ENCODE results near the gene ARSB. TPM values are rescaled to one million over a fixed set of nuclear protein-coding genes. Genes with fewer than 3 reads are reported as not detected.

The ARSB gene
- total RNA-seq, 2 experiments from 2014 or later: 9.2 TPM

DNA sequence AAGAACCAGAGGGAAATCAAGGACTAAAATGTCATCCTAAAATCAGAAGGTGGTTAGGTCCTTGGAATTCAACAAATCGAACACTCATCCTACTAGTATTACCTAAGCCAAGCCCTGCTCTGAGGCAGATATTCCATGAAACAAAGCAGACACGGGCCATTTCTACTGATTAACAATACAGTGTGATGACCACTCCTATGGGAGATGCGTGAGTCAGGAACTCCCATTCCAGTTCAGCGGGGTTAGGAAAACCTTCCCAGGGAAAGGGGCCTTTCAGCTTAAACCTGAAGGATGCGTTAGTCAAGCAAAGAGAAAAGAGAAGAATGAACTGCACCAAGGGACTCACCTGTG, 218.7 kb downstream of the ARSB start:
- CTCF ChIA-PET (ENCODE audit: unreplicated experiment): no interaction called here
- no TSS peak for BruUV-seq (replicated peaks)

DNA sequence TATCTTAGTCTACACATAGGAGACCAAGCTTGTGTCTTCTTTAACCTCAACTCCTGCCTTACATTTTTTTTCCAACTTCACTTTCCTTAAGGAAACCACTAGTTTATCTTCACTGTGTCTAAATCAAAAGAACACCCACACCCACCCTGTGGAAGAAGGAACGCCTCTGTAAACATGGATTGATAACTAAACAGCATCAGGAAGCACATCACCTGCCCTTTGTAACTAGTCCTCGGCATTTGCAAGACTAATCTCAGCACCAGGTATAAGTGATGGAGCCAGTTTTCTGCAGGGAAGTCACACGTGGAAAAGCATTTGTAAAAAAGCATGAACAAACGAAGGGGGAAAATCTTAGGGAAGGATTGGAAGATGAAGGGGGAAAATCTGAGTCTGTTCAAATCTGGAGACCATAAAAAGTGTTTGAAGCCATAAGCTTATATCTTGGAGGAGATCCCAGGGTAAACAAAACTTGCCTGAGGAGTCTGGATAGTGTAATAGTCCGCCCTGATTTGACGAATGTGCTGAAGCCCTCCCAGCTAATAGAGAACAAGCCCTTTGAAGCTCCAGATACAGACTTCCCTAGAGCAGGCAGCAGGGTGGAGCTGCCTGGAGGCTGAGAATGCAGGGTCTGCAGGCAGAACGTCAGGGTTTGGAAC, 219.2 kb downstream of the ARSB start:
- H3K9me2 ChIP-seq (ENCODE audit: insufficient read depth, low read length): no peaks in the 10 kb centered on the region
- H3K4me2 ChIP-seq (ENCODE audit: low read length): no peak overlapping the region
- H4K20me1 ChIP-seq (ENCODE audit: insufficient read depth, low read length): no peaks in the 10 kb centered on the region
- peaks cover 85% of the 10 kb centered on the region for H3K4me1 ChIP-seq (ENCODE audit: insufficient read depth, low read length, poor library complexity, severe bottlenecking)
- H3K36me3 ChIP-seq (ENCODE audit: insufficient read depth, low read length): no peaks in the 10 kb centered on the region
- no TSS peak for BruUV-seq (replicated peaks)
- H3K27ac ChIP-seq (ENCODE audit: low read depth, low read length, poor library complexity, severe bottlenecking): no peak overlapping the region
- ChIA-PET CTCF (ENCODE audit: unreplicated experiment) (no interaction called here), POLR2A (interaction anchor here (0.6 to 2.5 kb wide), 5 partner anchors 8 to 1486 kb away, joined by 3 to 9 read pairs (median 3); no protein-coding TSS in a partner anchor)
- intact Hi-C loops (cut with micrococcal nuclease; ENCODE audit: unreplicated experiment): no loop called here
- no peak for DNase-seq (ENCODE audit: low spot score)
- no peaks in the 10 kb centered on the region for H3K9me3 ChIP-seq (ENCODE audit: low read length)
- TF ChIP-seq, protein P1, sequence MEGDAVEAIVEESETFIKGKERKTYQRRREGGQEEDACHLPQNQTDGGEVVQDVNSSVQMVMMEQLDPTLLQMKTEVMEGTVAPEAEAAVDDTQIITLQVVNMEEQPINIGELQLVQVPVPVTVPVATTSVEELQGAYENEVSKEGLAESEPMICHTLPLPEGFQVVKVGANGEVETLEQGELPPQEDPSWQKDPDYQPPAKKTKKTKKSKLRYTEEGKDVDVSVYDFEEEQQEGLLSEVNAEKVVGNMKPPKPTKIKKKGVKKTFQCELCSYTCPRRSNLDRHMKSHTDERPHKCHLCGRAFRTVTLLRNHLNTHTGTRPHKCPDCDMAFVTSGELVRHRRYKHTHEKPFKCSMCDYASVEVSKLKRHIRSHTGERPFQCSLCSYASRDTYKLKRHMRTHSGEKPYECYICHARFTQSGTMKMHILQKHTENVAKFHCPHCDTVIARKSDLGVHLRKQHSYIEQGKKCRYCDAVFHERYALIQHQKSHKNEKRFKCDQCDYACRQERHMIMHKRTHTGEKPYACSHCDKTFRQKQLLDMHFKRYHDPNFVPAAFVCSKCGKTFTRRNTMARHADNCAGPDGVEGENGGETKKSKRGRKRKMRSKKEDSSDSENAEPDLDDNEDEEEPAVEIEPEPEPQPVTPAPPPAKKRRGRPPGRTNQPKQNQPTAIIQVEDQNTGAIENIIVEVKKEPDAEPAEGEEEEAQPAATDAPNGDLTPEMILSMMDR (conservative IDR thresholded peaks at IDR 0.05; ENCODE audit: low read length): no peak
- TF ChIP-seq EZH2phosphoT487 (IDR thresholded peaks at IDR 0.05; ENCODE audit: borderline replicate concordance, low read depth, low read length): no peak
- H2AFZ ChIP-seq (ENCODE audit: low read length): peak overlapping the region; percentile 37; the same call in 1 of the 2 replicates
- H3K4me3 ChIP-seq (ENCODE audit: low read depth, low read length, poor library complexity, severe bottlenecking): no peak overlapping the region
- H3K79me2 ChIP-seq (ENCODE audit: insufficient read depth, low read depth, low read length): no peaks in the 10 kb centered on the region

More for the DNA sequence above, 218.7 kb downstream of the ARSB start:
- peaks cover 84% of the 10 kb centered on the region for H3K4me1 ChIP-seq (ENCODE audit: insufficient read depth, low read length, poor library complexity, severe bottlenecking)
- no peak overlapping the region for H3K27ac ChIP-seq (ENCODE audit: low read depth, low read length, poor library complexity, severe bottlenecking)
- TF ChIP-seq EZH2phosphoT487 (IDR thresholded peaks at IDR 0.05; ENCODE audit: borderline replicate concordance, low read depth, low read length): no peak
- TF ChIP-seq, protein P1 (conservative IDR thresholded peaks at IDR 0.05; ENCODE audit: low read length): no peak
- no peak overlapping the region for H3K4me2 ChIP-seq (ENCODE audit: low read length)
- no peaks in the 10 kb centered on the region for H3K36me3 ChIP-seq (ENCODE audit: insufficient read depth, low read length)
- H3K9me3 ChIP-seq (ENCODE audit: low read length): no peaks in the 10 kb centered on the region
- no peaks in the 10 kb centered on the region for H4K20me1 ChIP-seq (ENCODE audit: insufficient read depth, low read length)
- no peaks in the 10 kb centered on the region for H3K79me2 ChIP-seq (ENCODE audit: insufficient read depth, low read depth, low read length)
- intact Hi-C loops (cut with micrococcal nuclease; ENCODE audit: unreplicated experiment): no loop called here
- H2AFZ ChIP-seq (ENCODE audit: low read length): peak overlapping the region; percentile 37; the same call in 1 of the 2 replicates
- no peak overlapping the region for H3K4me3 ChIP-seq (ENCODE audit: low read depth, low read length, poor library complexity, severe bottlenecking)
- DNase-seq (ENCODE audit: low spot score): no peak
- no peaks in the 10 kb centered on the region for H3K9me2 ChIP-seq (ENCODE audit: insufficient read depth, low read length)
- POLR2A ChIA-PET: interaction anchor here (0.6 to 2.5 kb wide), 4 partner anchors 8 to 1486 kb away, joined by 3 to 9 read pairs (median 6); no protein-coding TSS in a partner anchor

DNA sequence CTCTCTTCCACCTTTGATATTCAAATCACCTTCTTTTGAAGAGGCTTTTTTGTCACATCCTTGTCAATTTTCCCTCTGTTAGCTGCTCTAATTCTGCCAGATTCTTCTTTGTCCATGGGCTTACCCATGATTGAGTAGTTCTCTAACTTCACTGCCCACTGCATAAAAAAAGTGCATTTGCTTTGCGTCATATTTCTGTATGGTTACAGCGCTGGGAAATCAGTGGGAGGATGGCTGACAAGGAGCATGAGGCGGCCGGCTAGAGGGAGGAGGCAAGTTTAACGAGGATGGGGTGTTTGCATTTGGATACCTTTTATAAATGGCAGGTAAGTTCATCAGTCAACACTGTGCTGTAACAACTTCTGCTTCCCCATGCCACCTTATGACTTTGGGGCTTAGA, 220.0 kb downstream of the ARSB start:
- POLR2A ChIA-PET: interaction anchor here (0.6 to 2.5 kb wide), 6 partner anchors 10 to 36 kb away, joined by 3 to 9 read pairs (median 6); no protein-coding TSS in a partner anchor
- TF ChIP-seq, protein P1 (conservative IDR thresholded peaks at IDR 0.05; ENCODE audit: low read length): no peak
- no peak for TF ChIP-seq EZH2phosphoT487 (IDR thresholded peaks at IDR 0.05; ENCODE audit: borderline replicate concordance, low read depth, low read length)
- DNase-seq (ENCODE audit: low spot score): no peak
- CTCF ChIA-PET (ENCODE audit: unreplicated experiment): no interaction called here
- Histone ChIP-seq H2AFZ (ENCODE audit: low read length) (no peak overlapping the region), H3K27ac (ENCODE audit: low read depth, low read length, poor library complexity, severe bottlenecking) (no peak overlapping the region), H3K4me2 (ENCODE audit: low read length) (peak overlapping the region; percentile 50), H3K9me2 (ENCODE audit: insufficient read depth, low read length) (no peaks in the 10 kb centered on the region), H3K4me3 (ENCODE audit: low read depth, low read length, poor library complexity, severe bottlenecking) (peak overlapping the region; percentile 5), H3K4me1 (ENCODE audit: insufficient read depth, low read length, poor library complexity, severe bottlenecking) (peaks cover 86% of the 10 kb centered on the region), H3K79me2 (ENCODE audit: insufficient read depth, low read depth, low read length) (no peaks in the 10 kb centered on the region), H4K20me1 (ENCODE audit: insufficient read depth, low read length) (no peaks in the 10 kb centered on the region), H3K9me3 (ENCODE audit: low read length) (no peaks in the 10 kb centered on the region), H3K36me3 (ENCODE audit: insufficient read depth, low read length) (no peaks in the 10 kb centered on the region)
- intact Hi-C loops (cut with micrococcal nuclease; ENCODE audit: unreplicated experiment): no loop called here
- BruUV-seq (replicated peaks): no TSS peak

Measured in OCI-LY7 (cell line).